Testis (tissue), 2 donors: ENCODE data around the gene RAD51.

Experiments
- CTCF ChIP-seq, 3 experiments: fragments of 450-650 bp in 2 of 3; fragments of 200-600 bp in 1 of 3; sonication (generic) in 1 of 3; IDR thresholded peaks; one replicate each; pipeline ENCODE4 v1.5.1; 2016 to 2019; ENCODE audit warnings: antibody characterized with exemption in 3 of 3, mild to moderate bottlenecking in 2 of 3, moderate library complexity in 1 of 3
- POLR2A ChIP-seq: fragments of 450-650 bp; IDR thresholded peaks from one replicate; pipeline ENCODE4 v1.6.1; 2017; ENCODE audit warnings: antibody characterized with exemption, mild to moderate bottlenecking, moderate library complexity

GRCh38 chr15:40743921-40744814 lies 49.2 kb downstream of the RAD51 start:
- TF ChIP-seq CTCF (IDR thresholded peaks at IDR 0.05), result no peak
- no peak for TF ChIP-seq POLR2A
